AG09309 (cell line): ENCODE measurements around the gene RBM44.

ENCODE experiments used
- DNase-seq: peaks from one replicate; pipeline ENCODE4 v3.0.0-alpha.2; 2010; ENCODE audit warnings: low read depth
- H3K4me3 ChIP-seq: 2 replicates; pipeline ENCODE4 v1.5.1; 2011; ENCODE audit warnings: mild to moderate bottlenecking, low read depth, low read length, moderate library complexity; ENCODE audit not compliant: control insufficient read depth
- CTCF ChIP-seq: IDR thresholded peaks from 2 replicates; pipeline ENCODE4 v1.5.1; 2011; ENCODE audit warnings: mild to moderate bottlenecking, low read depth, low read length, inconsistent platforms; ENCODE audit not compliant: insufficient read depth, control insufficient read depth; ENCODE audit errors: missing control alignments

Gene RBM44

GRCh38 chr2:237820421-237820820, 21.8 kb downstream of the RBM44 start:
- no peak overlapping the region for H3K4me3 ChIP-seq
- no peak for DNase-seq
- TF ChIP-seq CTCF, result no peak

- no peak overlapping the region for H3K4me3 ChIP-seq
- TF ChIP-seq CTCF, result no peak
- no peak for DNase-seq
These were observed 25.0 kb downstream of the RBM44 start for GRCh38 chr2:237823544-237823943.

- no peak overlapping the region for H3K4me3 ChIP-seq
- no peak for DNase-seq
- TF ChIP-seq CTCF, result no peak
These were observed 25.5 kb downstream of the RBM44 start for GRCh38 chr2:237824085-237824484.

- H3K4me3 ChIP-seq, result no peak overlapping the region
- no peak for DNase-seq
- TF ChIP-seq CTCF, result no peak
These were observed 28.9 kb downstream of the RBM44 start for GRCh38 chr2:237827421-237827987.

- no peak for TF ChIP-seq CTCF
- no peak overlapping the region for H3K4me3 ChIP-seq
- no peak for DNase-seq
These were observed 31.9 kb downstream of the RBM44 start for GRCh38 chr2:237830522-237830921.

- no peak for DNase-seq
- no peak for TF ChIP-seq CTCF
- no peak overlapping the region for H3K4me3 ChIP-seq
These were observed 35.0 kb downstream of the RBM44 start for GRCh38 chr2:237833546-237833945.

- no peak for DNase-seq
- TF ChIP-seq CTCF, result no peak
- H3K4me3 ChIP-seq, result no peak overlapping the region
These were observed 36.8 kb downstream of the RBM44 start for GRCh38 chr2:237835372-237835771.
